Hippocampal formation (tissue), 2 donors: ENCODE results near the gene USF1.
"Not testable (repeated sequence)": the region's sequence is repeated elsewhere in the genome, so short reads cannot be mapped to it uniquely, and the experiment has no call there.

Experiments
- DNase-seq, 2 donors: peaks; one replicate each; lab custom pipeline; 2025; lab: John Stamatoyannopoulos, UW

USF1 gene

GRCh38 chr1:161047436-161048420 is 2.0 kb upstream of the USF1 start:
- DNase-seq = no peak

GRCh38 chr1:161046605-161047228 is 940 bp upstream of the USF1 start:
- no peak for DNase-seq

DNA sequence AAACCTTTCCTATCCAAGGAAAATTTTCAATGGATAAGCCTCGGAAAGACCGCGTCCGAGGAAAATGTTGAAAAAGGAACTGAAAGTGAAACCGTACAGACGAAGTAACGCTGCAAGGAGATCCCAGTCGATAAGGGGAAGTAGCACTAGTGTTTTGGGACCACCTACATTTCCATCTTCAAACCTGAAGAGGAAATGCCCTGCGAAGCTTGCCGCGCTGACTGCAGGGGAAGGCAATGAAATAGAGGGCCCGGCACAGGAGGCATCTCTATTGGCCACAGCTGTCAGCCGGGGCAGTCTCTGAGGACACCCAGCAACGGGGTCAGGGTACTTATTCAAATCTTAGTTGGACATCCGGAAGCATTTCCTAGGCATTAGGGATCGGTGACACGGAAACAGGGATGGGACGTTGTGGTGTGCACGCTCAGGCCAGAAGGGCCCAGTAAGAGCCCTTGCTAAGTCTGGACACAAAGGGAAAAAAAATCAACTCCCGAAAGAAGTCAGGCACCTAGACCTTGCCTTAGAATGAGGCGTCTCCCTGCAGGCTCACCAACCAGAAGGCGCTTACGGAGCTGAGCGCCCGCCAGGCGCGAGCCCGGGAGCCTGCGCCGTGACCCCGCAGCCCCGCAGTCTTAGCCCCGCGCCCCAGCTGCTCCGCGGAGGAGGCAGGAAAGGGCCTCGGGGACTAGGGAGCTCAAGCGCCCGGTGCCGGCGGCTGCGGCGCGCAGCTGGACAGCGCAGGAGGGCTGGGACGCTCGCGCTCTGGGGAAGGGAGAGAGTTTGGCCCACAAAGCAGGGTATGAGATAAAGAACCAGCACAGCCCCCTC is 655 bp downstream of the USF1 start:
- peak; percentile 50 to 64 for DNase-seq

GRCh38 chr1:161044535-161044907 is 1.3 kb downstream of the USF1 start:
- DNase-seq = no peak

DNA sequence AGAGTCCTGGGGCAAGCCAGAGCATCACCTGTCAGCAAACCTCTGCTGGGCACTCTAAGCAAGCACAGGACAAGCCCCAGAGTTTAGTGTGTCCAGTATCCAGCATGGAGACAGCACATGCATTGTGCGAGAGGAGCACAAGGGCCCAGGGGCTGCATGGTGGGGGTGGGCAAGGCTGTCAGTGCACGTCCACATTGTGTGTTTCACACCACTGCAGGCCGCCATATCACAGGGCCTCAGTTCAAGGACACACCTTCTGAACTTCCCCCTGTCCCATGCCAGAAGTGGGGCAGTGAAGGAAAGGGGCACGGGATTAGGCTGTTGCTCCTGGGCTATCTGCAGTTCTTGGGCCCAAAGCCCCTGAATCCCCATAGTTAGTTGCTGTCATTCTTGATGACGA is 6.2 kb downstream of the USF1 start:
- no peak for DNase-seq

DNA sequence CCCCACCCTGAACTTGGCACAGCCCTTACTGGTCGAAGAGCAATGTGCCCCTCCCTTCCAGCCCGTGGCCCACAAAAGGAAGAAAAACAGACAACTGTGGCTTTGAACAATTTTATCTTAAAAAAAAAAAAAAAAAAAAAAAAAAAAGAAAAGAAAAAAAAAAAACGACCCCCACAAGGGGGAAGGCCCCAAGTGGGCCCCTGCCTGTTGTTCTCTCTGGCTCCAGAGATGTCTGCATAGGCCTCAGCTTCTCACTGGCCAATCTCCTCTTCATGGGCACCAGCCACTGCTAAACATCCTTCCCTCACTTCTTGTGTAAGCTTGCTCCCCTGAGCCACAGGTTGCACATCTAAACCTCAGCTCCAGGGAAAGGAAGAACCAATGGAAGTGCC is 6.6 kb downstream of the USF1 start:
- no peak for DNase-seq

DNA sequence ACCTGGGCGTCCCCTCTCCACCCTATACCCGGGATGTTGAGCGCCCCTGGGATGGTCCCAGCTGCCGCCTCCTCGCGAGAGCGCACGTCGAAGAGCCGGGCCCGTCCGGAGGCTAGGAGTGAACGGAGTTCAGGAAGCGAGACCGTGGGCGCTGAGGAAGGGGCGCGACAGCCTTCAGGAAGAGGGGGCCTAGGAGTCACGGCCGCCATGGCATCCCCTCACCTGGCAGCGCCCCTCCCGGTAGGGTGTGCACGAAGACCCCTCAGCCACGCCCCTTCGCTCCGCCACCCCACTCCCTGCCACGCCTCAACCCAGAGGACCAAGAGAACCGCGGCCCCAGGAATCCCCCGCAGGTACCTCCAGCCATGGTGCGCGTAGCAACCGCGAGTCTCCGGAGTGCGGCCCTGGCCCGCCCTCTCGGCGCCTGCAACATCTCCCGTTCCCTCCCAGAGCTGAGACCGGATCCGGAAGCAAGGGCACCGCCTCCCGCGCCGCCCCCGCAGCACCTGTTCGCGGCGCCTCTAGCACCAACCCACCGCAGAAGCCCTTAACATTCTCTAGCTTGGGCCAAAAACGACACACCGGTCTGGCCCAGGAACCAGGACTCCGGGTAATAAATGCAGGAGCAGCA is 7.1 kb downstream of the USF1 start, which contains the start of gene TSTD1:
TSTD1 (minus strand) TSS at position 442 of the 631 bp plus-strand sequence; CDS start at position 367, 75 bp downstream.
- DNase-seq = peak in 1 of 2 donors; percentile 16

- DNase-seq = no peak
Observed at GRCh38 chr1:161037661-161038522, 7.9 kb downstream of the USF1 start.

DNA sequence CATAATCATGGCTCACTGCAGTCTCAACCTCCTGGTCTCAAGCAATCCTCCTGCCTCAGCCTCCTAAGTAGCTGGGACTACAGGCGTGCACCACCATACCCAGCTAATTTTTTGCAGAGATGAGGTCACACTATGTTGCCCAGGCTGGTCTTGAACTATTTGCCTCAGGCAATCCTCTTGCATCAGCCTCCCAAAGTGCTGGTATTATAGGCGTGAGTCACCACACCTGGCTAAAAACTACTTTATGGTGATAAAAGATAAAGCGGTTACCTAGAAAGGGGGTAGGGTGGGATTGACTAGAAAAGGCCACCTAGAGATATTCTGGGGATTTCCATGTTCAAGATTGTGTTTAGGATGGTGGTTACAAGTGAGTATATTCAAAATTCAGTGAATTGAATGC is 12.0 kb downstream of the USF1 start:
- DNase-seq = no peak

- DNase-seq = no peak
Observed at GRCh38 chr1:161032409-161032808, 13.4 kb downstream of the USF1 start.

DNA sequence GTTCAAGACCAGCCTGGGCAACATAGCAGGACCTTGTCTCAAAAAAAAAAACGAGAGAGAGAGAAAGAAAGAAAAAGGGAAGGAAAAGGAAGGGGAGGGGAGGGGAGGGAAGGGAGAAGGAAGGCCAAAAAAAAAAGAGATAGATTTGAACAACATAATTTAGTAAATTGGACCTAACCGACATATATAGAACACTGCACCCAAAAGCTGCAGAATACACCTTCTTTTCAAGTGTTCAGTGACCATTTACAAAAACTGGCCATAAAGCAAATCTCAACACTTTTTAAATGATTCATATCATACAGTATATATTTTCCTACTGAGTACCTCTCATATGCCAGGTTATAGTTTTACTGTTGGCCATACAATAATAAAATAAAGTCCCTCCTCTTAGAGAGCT is 13.9 kb downstream of the USF1 start:
- no peak for DNase-seq

GRCh38 chr1:161029466-161029865 is 16.3 kb downstream of the USF1 start:
- DNase-seq = not testable (repeated sequence)

DNA sequence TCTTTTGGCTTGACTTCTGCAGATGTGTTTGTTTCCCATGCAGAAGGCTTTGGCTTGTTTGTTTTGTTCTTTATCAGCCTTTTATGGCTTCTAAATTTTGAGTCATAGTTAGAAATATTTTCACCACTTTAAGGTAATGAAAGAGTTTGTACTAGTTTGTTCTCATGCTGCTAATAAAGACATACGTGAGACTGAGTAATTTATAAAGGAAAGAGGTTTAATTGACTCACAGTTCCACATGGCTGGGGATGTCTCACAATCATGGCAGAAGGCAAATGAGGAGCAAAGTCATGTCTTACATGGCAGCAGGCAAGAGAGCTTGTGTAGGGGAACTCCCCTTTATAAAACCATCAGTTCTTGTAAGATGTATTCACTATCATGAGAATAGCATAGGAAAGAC is 18.8 kb downstream of the USF1 start:
- DNase-seq = not testable (repeated sequence)

DNA sequence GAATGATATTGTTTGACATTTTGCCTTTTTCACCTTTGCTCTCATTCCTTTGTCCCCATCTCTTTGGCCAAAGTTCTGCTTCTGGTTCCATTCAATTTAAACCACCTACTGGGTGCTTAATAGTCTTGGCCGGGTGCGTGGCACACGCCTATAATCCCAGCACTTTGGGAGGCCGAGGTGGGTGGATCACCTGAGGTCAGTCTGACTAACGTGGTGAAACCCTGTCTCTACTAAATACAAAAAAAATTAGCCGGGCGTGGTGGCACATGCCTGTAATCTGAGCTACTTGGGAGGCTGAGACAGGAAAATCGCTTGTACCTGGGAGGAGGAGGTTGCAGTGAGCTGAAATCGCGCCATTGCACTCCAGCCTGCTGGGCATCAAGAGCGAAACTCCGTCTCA is 23.3 kb downstream of the USF1 start:
- DNase-seq = not testable (repeated sequence)

- DNase-seq = no peak
Observed at GRCh38 chr1:161021970-161022353, 23.8 kb downstream of the USF1 start.

GRCh38 chr1:161021165-161021969 is 24.4 kb downstream of the USF1 start:
- peak in 1 of 2 donors; percentile 53 for DNase-seq

GRCh38 chr1:161020509-161021164 is 25.1 kb downstream of the USF1 start, which contains the start of gene F11R:
F11R (minus strand) TSS chr1:161021152; CDS start chr1:161021073, 79 bp downstream.
- DNase-seq = no peak

DNA sequence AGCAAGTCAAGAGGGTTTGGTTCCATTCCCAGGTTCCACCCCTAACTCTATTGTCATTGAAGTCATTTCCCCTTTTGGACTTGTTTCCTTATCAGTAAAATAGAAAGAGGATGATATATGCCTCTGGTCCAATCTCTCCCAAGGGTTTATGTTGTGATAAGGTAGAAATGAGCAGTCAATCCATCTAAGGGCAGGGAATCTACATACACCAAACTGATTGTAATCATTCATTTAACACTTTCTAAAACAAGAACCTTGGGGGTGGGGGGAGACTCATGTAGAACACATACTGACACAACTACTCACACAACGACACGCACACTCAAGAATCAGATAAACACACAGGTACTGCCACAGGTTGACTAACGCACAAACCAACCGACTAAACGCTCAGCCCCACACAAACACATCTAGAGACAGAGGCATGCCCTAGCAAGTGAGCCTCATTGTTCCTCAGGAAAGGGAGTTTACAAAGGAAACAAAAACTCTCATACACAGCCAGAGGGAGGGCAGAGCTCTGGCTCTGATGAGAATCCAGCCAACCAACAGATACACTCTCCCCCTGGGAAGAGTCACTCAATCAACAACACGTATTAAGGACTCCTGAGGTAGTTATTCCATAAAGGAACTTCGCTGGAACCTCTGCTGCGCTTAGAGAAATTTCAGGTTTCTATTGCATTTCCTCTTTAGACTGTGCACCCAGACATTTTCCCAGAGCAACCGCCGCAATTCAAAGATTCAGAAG is 25.9 kb downstream of the USF1 start:
- DNase-seq = no peak
